CD4-positive, alpha-beta T cell treated with Interferon gamma for 1 hour (primary cell): ENCODE data around the gene DUSP28.
"Not testable (repeated sequence)": the region's sequence is repeated elsewhere in the genome, so short reads cannot be mapped to it uniquely, and the experiment has no call there.

Experiments
- DNase-seq: peaks from one replicate; pipeline ENCODE4 v3.0.0-alpha.2; 2020

DUSP28 gene

DNA sequence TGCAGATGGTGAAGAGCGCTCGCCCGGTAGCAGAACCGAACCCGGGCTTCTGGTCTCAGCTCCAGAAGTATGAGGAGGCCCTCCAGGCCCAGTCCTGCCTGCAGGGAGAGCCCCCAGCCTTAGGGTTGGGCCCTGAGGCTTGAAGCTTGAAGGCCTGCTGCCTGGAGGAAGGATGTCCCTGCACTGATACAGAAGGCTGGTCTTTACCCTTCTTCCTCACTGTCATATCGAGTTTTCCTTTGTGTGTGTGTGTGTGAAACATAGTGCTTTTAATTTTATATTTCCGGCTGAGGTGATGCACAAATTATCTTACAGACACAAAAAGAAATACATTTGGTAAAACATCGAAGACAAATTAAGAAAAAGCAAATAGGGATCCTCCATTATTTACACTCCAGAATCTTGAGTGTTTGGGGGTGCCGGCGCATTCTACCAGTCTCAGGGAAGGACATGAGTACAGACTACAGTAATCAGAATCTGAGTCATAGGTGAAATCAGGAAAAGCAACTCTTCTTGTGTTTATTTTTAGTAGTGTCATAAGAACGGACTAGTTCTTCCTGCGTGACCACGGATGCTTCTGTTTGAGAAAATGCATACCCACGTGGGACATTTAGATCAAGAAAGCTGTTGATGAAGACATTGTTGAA, 1.3 kb downstream of the DUSP28 start:
- DNase-seq, result no peak

DNA sequence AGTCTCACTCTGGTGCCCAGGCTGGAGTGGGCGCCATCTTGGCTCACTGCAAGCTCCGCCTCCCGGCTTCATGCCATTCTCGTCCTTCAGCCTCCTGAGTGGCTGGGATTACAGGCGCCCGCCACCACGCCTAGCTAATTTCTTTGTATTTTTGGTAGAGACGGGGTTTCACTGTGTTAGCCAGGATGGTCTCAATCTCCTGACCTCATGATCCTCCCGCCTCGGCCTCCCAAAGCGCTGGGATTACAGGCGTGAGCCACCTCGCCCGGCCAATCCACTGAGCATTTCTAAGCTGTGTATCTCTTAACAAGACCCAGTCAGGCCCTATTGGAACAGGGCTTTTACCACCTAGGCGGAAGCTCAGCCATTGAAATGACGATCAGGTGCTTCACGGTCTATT, 3.1 kb downstream of the DUSP28 start:
- DNase-seq, result not testable (repeated sequence)

- no peak for DNase-seq
Measured at GRCh38 chr2:240563951-240564560, 3.9 kb downstream of the DUSP28 start.

- DNase-seq, result no peak
Measured at GRCh38 chr2:240564561-240565332, 4.6 kb downstream of the DUSP28 start.

DNA sequence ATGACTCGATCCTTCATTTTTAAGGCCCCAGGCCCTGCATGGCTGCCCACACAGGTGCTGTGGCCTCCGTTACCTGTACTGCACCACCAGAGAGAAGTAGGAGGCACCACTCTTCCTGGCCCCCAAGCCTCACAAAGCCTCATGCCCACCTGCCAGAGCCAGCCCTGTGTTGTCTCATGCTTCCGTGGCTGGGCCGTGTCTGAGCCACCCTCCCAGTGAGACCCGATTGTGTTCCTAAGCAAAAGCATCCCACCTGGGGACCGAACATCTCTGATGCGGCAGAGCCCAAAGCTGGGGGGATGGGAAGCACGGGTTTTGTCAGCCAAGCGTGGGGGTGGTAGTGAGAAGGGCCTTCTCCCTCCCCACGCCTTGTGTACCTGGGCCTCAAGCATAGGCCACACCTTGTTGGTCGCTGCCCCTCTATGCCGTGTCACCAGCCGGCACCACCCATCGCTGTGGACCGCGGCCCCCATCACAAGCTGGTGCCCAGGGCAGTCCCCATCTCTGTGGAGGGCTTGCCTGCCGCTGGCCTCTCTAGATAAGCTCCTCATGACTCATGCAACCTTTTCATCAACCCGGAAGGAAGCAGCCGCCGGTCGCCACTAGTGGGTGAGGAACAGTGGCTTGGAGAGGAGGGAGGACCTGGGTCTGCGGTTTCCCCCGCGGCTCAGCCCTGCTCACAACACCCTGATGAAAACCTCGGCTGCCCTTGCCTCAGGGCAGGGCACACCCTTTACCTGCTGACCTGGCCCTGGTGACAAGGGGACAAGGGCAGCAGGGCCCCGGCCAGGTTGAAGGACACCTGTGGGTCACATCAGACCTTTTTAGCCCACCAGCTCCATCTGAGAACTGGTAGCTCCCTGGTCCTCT, 5.4 kb downstream of the DUSP28 start:
- DNase-seq, result peak; percentile 95

- peak; percentile 94 for DNase-seq
Measured at GRCh38 chr2:240566203-240567136, 6.3 kb downstream of the DUSP28 start.

DNA sequence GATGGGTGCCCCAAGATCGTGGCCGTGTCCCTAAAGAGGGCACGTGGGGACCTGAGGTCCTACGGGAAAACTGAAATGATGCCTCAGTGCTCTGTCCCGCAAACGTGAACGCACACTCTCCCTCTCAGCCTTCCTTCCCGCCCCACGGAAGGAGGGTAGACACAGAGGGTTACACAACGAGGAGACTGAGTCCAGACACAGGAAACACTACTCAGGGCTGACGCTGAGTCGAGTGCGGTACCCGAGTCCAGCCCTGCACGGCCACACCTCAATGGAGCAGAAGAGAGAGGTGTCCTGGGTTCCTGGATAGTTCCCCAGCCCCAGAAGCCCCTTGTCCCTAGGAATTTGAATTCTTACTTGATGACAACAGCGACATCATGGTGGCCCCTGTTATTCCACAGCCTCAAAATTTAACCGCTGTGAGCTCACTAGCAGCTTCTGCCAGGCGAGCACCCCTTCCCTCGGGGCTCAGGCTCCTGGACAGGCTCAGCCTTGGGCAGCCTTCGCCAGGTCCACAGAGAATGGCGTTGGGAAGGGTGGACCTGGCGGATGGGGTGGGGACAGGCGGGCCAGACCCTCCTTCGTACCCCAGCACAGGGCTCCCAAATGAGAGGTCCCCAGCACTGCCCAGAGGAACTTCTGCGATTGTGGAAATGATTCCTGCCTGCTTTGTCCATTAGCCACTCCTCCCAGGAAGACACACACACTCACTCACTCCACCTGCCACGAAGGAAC, 7.1 kb downstream of the DUSP28 start:
- peak; percentile 41 for DNase-seq

DNA sequence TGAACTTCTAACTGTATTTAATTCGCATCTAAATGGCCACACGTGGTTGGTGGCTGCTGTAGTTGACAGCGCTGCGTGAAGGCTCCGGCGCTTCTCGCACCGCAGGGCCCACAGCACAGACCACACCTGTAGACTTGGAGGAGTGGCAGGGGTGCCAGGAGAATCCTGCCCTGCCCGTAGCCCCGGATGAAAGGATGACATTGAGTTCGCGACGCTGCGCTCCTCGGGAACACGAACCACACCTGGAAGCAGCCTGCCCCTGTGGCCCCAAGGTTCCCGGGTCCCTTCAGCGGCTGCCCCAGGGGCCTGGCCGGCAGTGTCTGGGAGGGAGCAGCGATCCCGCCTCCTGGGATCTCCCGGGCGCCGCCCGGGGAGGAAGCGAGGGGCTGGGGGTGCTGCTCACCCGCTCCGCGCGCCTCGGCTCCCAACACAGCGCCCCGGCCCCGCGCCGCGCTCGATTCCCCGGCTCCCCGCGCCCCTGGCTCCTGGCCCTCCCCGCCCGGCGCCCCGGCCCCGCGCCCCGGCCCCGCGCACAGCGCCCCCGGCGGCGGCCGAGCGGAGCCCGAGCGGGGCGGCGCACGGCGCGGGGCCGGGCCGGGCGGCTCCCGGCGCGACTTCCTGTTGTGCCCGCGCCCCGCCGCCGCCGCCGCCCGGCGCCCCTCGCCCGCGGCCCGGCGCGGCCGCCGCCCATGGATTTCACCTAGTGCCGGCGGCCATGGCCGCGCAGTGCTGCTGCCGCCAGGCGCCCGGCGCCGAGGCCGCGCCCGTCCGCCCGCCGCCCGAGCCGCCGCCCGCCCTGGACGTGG, 7.9 kb downstream of the DUSP28 start, which contains the start of gene RNPEPL1:
RNPEPL1 (plus strand) TSS at position 613 of the 806 bp plus-strand sequence; CDS start at position 716, 103 bp downstream.
- peak; percentile 41 for DNase-seq

GRCh38 chr2:240568678-240569522, 8.7 kb downstream of the DUSP28 start:
- DNase-seq, result peak; percentile 65

- DNase-seq, result no peak
Measured at GRCh38 chr2:240569523-240569997, 9.4 kb downstream of the DUSP28 start.

DNA sequence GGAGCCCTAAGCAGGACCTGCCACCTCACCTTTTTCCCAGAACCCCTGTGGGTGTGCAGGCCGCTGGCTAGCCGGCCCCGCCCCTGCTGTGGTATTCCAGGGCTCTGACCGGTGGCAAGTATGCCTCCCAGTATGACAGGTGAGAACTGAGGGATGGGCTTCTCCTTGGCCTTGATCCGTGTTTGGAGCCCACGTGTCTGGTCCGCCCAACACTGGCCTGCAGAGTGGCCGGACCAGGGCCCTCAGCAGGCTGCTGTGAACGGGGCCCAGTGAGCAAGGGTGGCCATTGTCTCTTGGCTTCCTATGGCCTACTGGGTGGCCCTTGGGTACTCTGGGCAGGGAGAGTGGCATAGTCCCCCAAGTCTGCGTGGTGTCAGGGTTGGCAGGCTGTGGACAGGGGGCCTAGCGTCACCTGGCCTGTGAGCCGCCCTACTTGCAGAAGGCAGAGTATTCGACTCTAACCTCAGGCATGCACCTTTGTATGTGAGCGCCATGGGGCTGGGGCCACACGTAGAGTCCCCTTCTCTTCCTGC, 9.9 kb downstream of the DUSP28 start:
- no peak for DNase-seq

DNA sequence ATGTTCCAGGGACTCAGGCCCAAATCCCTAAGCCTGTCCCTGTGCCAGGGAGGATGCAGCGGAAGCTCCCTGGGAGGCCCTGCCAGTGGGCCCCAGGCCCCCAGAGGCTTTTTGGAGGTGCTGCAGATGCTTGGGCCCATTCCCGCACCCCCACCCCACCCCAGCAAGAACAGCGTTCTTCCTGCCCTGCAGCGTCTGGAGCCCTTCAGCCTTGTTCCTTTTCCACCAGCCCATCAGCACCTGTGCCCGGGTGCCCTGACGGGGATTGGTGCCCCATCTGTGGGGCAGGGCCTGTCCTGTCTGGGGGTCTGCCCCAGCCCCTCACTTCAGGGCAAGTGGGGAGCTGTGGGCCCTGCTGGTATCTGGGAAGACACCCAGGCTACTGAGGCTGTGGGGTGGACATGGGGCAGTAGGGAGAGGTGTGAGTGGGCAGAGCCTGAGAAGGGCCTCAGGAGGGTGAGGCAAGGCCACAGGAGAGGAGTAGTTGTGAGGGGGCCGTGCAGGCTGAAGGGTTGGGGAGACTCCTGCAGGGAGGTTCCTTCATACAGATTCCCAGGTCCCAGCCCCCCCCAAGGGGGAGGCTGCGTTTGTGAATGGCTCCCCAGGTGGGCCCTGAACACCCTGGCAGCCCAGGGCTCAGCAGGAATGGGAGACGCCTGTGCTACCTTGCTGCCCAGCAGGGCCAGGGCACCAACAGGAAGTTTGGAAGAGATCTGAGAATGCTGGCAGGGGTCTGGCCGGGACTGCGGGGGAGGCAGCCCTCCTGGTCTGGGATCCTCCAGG, 10.6 kb downstream of the DUSP28 start:
- DNase-seq, result no peak

DNA sequence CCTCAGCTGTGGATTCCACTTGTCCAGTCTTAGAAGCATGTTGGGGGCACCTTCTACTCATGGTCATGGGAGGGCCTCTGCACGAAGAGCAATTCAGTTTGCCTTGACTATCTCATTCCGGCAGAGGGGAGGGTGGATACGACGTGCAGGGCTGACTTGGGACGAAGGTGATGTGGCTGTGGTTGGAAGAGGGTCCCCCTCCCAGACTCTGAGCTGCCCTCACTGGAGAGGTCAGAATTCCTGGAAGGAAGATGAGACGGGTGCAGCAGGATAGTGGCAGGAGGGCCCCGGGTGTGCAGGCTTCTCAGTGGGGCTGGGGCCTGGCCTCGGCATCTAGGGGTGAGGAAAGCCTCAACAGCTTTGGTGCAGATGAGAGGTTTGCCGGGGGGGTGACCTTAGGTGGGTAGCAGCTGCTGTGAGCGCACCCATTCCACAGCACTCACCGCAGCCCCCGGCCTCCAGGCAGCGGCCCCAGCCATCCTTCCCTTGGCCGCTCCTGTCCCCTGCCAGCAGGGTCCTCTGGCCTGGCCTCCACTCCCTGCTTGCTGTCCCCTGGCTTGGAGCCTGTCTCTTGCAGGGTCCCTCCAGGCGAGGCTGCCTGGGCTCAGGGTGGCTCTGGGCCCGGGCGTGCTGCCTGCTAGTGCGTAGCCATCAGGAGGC, 11.3 kb downstream of the DUSP28 start:
- DNase-seq, result no peak

- DNase-seq, result no peak
Measured at GRCh38 chr2:240572141-240573031, 12.2 kb downstream of the DUSP28 start.

GRCh38 chr2:240573071-240573515, 12.9 kb downstream of the DUSP28 start:
- DNase-seq, result no peak
